ENCODE measurements around the gene RASA3.

- TF ChIP-seq YY1 (IDR thresholded peaks at IDR 0.05; ENCODE audit: borderline replicate concordance in 1 of 3, control insufficient read depth in 1 of 3, extremely low read depth in 1 of 3, insufficient read depth in 3 of 3, insufficient read length in 1 of 3, insufficient replicate concordance in 2 of 3, low read depth in 1 of 3, low read length in 2 of 3) = no peak
- TF ChIP-seq RBM39 (optimal IDR thresholded peaks at IDR 0.05; ENCODE audit: low read depth, low read length) = no peak
- no peak for TF ChIP-seq SIN3A (IDR thresholded peaks at IDR 0.05; ENCODE audit: borderline replicate concordance in 2 of 2, control insufficient read depth in 1 of 2, low read depth in 2 of 2, low read length in 2 of 2)
- TF ChIP-seq MBD2 (IDR thresholded peaks at IDR 0.05; ENCODE audit: borderline replicate concordance, low read depth) = no peak
- no peak for TF ChIP-seq CUX1 (CRISPR knock-in tag; IDR thresholded peaks at IDR 0.05)
Measured at GRCh38 chr13:114018461-114019055, 113.9 kb downstream of the RASA3 start.

Data from K562 (cell line).